ENCODE measurements around the gene PTH2R. TPM values are rescaled to one million over a fixed set of nuclear protein-coding genes. Genes with fewer than 3 reads are reported as not detected.
A peak's percentile ranks its signal among the peaks of the same experiment; 100 is the strongest.

Gene PTH2R
- total RNA-seq, 1 donor from 2014 or later: not detected

DNA sequence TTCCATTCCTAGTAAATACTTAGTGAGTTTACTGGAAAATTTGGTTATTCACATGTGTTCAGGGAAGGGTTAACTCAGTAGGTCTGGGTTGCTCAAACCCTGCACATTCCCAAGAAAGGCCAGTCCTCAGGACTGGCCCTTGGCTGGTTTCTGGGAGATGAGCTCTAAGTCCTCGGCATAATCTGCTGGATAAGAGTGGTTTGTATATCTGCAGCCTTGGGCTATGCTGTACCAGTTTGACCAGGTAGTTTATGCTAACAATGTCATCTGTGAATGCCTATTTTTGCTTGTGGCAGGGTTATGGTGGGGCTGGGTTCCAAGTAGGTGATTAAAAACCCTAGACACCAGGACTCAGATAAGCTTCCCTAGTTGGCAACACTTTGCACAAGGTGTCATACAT is 7.4 kb upstream of the PTH2R start:
- Mint-ChIP-seq H3K27me3 (ENCODE audit: unreplicated experiment) (peaks cover 7% of the 10 kb centered on the region), H3K9me3 (ENCODE audit: unreplicated experiment) (no peaks in the 10 kb centered on the region), H3K36me3 (ENCODE audit: low read depth, unreplicated experiment) (peaks cover 6% of the 10 kb centered on the region), H3K4me1 (ENCODE audit: unreplicated experiment) (peaks cover 5% of the 10 kb centered on the region), H3K27ac (ENCODE audit: unreplicated experiment) (no peak overlapping the region), H3K4me3 (ENCODE audit: unreplicated experiment) (no peak overlapping the region)
- DNase-seq (ENCODE audit: low spot score): no peak
- no peak for TF ChIP-seq CTCF (IDR thresholded peaks at IDR 0.05; ENCODE audit: unreplicated experiment)

DNA sequence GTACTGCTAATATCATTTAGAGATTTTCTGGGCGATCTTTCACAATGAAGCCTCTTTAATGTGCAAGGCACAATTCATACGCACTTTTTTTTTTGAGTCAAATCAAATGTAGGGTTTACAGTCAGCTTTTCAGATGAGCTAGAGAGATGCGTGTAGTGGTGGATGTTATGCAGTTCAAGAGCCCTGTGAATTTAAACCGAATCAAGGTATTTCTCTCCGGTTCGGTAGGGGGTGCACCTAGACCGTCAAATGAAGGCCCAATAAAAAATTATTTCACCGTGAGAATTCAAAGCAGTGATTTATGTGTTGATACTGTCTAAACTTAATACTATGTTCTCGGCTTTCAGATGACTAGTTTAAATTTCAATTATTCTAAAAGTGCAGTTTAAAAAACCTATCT is 1.1 kb downstream of the PTH2R start:
- no peak overlapping the region for H3K27ac Mint-ChIP-seq (ENCODE audit: unreplicated experiment)
- no peak overlapping the region for H3K4me3 Mint-ChIP-seq (ENCODE audit: unreplicated experiment)
- peaks cover 9% of the 10 kb centered on the region for H3K4me1 Mint-ChIP-seq (ENCODE audit: unreplicated experiment)
- H3K36me3 Mint-ChIP-seq (ENCODE audit: low read depth, unreplicated experiment): no peaks in the 10 kb centered on the region
- peak; percentile 29 for TF ChIP-seq CTCF (IDR thresholded peaks at IDR 0.05; ENCODE audit: unreplicated experiment)
- peak; percentile 30 for DNase-seq (ENCODE audit: low spot score)
- H3K9me3 Mint-ChIP-seq (ENCODE audit: unreplicated experiment): no peaks in the 10 kb centered on the region
- peaks cover 8% of the 10 kb centered on the region for H3K27me3 Mint-ChIP-seq (ENCODE audit: unreplicated experiment)

DNA sequence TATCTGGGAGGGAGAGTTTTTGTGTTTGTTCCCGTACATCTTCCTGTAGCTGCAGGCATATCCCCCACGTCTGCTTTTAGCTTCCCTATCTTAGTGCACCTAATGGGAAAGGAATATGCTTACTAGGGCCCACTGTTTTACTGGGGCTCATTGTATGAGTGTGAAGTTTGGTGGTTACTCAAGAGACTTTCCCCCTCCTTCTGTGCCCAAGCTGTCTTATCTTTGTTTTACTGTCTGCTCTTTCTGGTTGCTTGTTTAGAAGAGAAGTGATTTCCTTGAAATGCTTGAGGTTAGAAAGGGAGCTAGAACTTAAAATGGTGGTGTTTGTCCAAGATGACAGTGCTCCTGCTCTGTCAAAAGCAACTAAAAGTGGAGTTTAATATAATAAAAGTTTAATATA is 7.3 kb downstream of the PTH2R start:
- H3K4me3 Mint-ChIP-seq (ENCODE audit: unreplicated experiment): no peak overlapping the region
- H3K27ac Mint-ChIP-seq (ENCODE audit: unreplicated experiment): no peak overlapping the region
- no peaks in the 10 kb centered on the region for H3K4me1 Mint-ChIP-seq (ENCODE audit: unreplicated experiment)
- TF ChIP-seq CTCF (IDR thresholded peaks at IDR 0.05; ENCODE audit: unreplicated experiment): no peak
- no peaks in the 10 kb centered on the region for H3K36me3 Mint-ChIP-seq (ENCODE audit: low read depth, unreplicated experiment)
- no peaks in the 10 kb centered on the region for H3K9me3 Mint-ChIP-seq (ENCODE audit: unreplicated experiment)
- DNase-seq (ENCODE audit: low spot score): no peak
- no peaks in the 10 kb centered on the region for H3K27me3 Mint-ChIP-seq (ENCODE audit: unreplicated experiment)

GRCh38 chr2:208415255-208415654 is 8.7 kb downstream of the PTH2R start:
- H3K27ac Mint-ChIP-seq (ENCODE audit: unreplicated experiment): no peak overlapping the region
- no peak for DNase-seq (ENCODE audit: low spot score)

DNA sequence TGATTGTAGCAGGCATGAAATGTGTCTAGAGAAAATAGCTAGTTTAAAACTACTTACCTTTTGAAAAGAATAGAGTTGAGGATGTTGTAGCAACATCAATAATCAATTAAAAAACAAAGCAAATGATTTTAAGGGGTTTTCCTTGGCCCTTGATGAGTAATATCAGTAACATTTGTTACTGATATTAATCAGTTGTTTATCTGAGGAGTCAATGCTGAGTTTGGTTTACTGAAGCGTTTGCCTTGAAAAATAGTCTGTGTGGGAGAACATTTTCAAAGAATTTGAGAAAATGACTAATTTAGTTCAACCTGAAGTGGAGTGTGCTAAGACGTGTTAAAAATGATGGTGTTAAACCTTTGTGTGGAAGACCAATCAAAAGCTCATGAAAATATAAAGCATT is 9.3 kb downstream of the PTH2R start:
- Mint-ChIP-seq H3K4me1 (ENCODE audit: unreplicated experiment) (no peaks in the 10 kb centered on the region), H3K27ac (ENCODE audit: unreplicated experiment) (no peak overlapping the region), H3K4me3 (ENCODE audit: unreplicated experiment) (no peak overlapping the region), H3K27me3 (ENCODE audit: unreplicated experiment) (no peaks in the 10 kb centered on the region), H3K36me3 (ENCODE audit: low read depth, unreplicated experiment) (no peaks in the 10 kb centered on the region), H3K9me3 (ENCODE audit: unreplicated experiment) (no peaks in the 10 kb centered on the region)
- TF ChIP-seq CTCF (IDR thresholded peaks at IDR 0.05; ENCODE audit: unreplicated experiment): no peak
- DNase-seq (ENCODE audit: low spot score): no peak

More at GRCh38 chr2:208415255-208415654, 8.7 kb downstream of the PTH2R start:
- H3K36me3 Mint-ChIP-seq (ENCODE audit: low read depth, unreplicated experiment): no peaks in the 10 kb centered on the region
- H3K27me3 Mint-ChIP-seq (ENCODE audit: unreplicated experiment): no peaks in the 10 kb centered on the region
- no peaks in the 10 kb centered on the region for H3K4me1 Mint-ChIP-seq (ENCODE audit: unreplicated experiment)
- no peaks in the 10 kb centered on the region for H3K9me3 Mint-ChIP-seq (ENCODE audit: unreplicated experiment)
- TF ChIP-seq CTCF (IDR thresholded peaks at IDR 0.05; ENCODE audit: unreplicated experiment): no peak
- no peak overlapping the region for H3K4me3 Mint-ChIP-seq (ENCODE audit: unreplicated experiment)

All from endothelial cell (in vitro differentiated cells).